Esophagus muscularis mucosa (tissue), 3 donors: ENCODE data around the gene CCNG1.

Source experiments
- CTCF ChIP-seq, 3 experiments: fragments of 200-600 bp in 2 of 3; fragments of 450-650 bp in 1 of 3; sonication (generic) in 2 of 3; IDR thresholded peaks; one replicate each; pipeline ENCODE4 v1.5.1; 2017 to 2019; ENCODE audit warnings: antibody characterized with exemption in 3 of 3, mild to moderate bottlenecking in 2 of 3, moderate library complexity in 1 of 3
- EP300 ChIP-seq: sonication (generic); formaldehyde crosslinking; IDR thresholded peaks from one replicate; pipeline ENCODE4 v1.6.1; 2017; ENCODE audit warnings: antibody characterized with exemption

DNA sequence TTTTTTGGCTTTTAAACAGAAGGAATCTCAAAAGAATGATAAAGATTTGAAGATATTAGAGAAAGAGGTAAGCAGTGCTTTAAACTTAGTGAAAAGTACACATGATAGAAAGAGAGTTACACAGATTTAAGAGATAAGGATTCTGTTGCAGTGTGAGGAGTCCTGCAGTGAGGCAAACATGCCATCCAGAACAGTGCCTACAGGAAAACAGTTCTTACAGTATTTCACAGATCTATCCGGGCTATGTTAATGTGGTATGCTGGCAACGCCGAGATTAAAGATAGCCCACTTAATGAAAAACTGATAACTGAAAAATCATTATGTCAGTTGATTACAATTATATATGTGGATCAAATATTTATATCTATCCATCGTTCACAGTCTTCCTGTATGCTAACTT, 30.3 kb downstream of the CCNG1 start:
- TF ChIP-seq CTCF (IDR thresholded peaks at IDR 0.05) (no peak), EP300 (no peak)
